A172 (cell line): ENCODE data around the gene ANKRD29. TPM values are rescaled to one million over a fixed set of nuclear protein-coding genes. Genes with fewer than 3 reads are reported as not detected.
"Not testable (repeated sequence)": the region's sequence is repeated elsewhere in the genome, so short reads cannot be mapped to it uniquely, and the experiment has no call there.

Source experiments
- DNase-seq: peaks from one replicate; pipeline ENCODE4 v3.0.0-alpha.2; 2015; ENCODE audit warnings: low spot score
- total RNA-seq: library from RNA; depleted of rRNA; stranded (reverse); fragments of >200 nt; shearing (Covaris generic); gene quantifications from 2 replicates; pipeline ENCODE4 v1.2.3, GENCODE V29; 2014; rRNA removed

The ANKRD29 gene
- total RNA-seq, 1 experiment from 2014 or later, result 3.8 TPM

GRCh38 chr18:23563377-23564043 is 99.2 kb downstream of the ANKRD29 start:
- DNase-seq, result peak; percentile 75

- DNase-seq, result no peak
Measured at GRCh38 chr18:23560186-23560585, 102.5 kb downstream of the ANKRD29 start.

GRCh38 chr18:23557511-23557910 is 105.2 kb downstream of the ANKRD29 start:
- DNase-seq, result not testable (repeated sequence)

- DNase-seq, result no peak
Measured at GRCh38 chr18:23556145-23556780, 106.4 kb downstream of the ANKRD29 start.

GRCh38 chr18:23553887-23554286 is 108.8 kb downstream of the ANKRD29 start:
- DNase-seq, result no peak

GRCh38 chr18:23552505-23552904 is 110.2 kb downstream of the ANKRD29 start:
- no peak for DNase-seq

- no peak for DNase-seq
Measured at GRCh38 chr18:23551978-23552377, 110.7 kb downstream of the ANKRD29 start.

GRCh38 chr18:23550898-23551297 is 111.8 kb downstream of the ANKRD29 start:
- DNase-seq, result no peak

Other genes with a start within 250 kb of the ANKRD29 start
- 42.7 and 71.1 TPM in 2 replicates for gene RIOK3, start 209.6 kb downstream of the ANKRD29 start, total RNA-seq
- 43.6 and 48.3 TPM in 2 replicates for gene RMC1, start 159.4 kb downstream of the ANKRD29 start, total RNA-seq
- 58.5 and 128 TPM in 2 replicates for gene NPC1, start 76.4 kb downstream of the ANKRD29 start, total RNA-seq
- 1.5 and 2.7 TPM in 2 replicates for gene LAMA3, start 26.5 kb upstream of the ANKRD29 start, total RNA-seq